CD14-positive monocyte (primary cell): ENCODE results near the gene FIZ1. TPM values are rescaled to one million over a fixed set of nuclear protein-coding genes. Genes with fewer than 3 reads are reported as not detected.
A peak's percentile ranks its signal among the peaks of the same experiment; 100 is the strongest.

Source experiments
- DNase-seq, 3 donors: peaks; one replicate each; pipeline ENCODE4 v3.0.0-alpha.2; 2011 to 2022
- H2AFZ ChIP-seq: 2 replicates; pipeline ENCODE4 v1.6.0; 2012; ENCODE audit warnings: mild to moderate bottlenecking, low read depth, low read length, inconsistent platforms; ENCODE audit not compliant: insufficient read depth, poor library complexity, severe bottlenecking
- H3K27ac ChIP-seq, 2 donors: 1 replicate in 1 of 2; 2 replicates in 1 of 2; pipeline ENCODE4 v1.5.1; 2012 to 2013; ENCODE audit warnings: low read length in 2 of 2, control low read depth in 1 of 2, inconsistent platforms in 1 of 2, low read depth in 1 of 2, mild to moderate bottlenecking in 1 of 2
- H3K27me3 ChIP-seq, 2 donors: one replicate each; pipeline versions ENCODE4 v1.6.0 to v1.6.1; 2011 to 2013; ENCODE audit warnings: low read length in 2 of 2; ENCODE audit not compliant: control insufficient read depth in 2 of 2, insufficient read depth in 2 of 2
- H3K36me3 ChIP-seq, 2 donors: replicated peaks in 1 of 2; 1 replicate in 1 of 2; 2 replicates in 1 of 2; pipeline versions ENCODE4 v1.5.1 to v1.6.1; 2012 to 2013; ENCODE audit warnings: low read length in 2 of 2, control low read depth in 1 of 2, inconsistent platforms in 1 of 2, mild to moderate bottlenecking in 1 of 2; ENCODE audit not compliant: insufficient read depth in 2 of 2, control insufficient read depth in 1 of 2
- H3K4me1 ChIP-seq, 2 donors: 1 replicate in 1 of 2; 2 replicates in 1 of 2; pipeline versions ENCODE4 v1.5.1 to v1.6.1; 2012 to 2013; ENCODE audit warnings: low read length in 2 of 2, control low read depth in 1 of 2, inconsistent platforms in 1 of 2, mild to moderate bottlenecking in 1 of 2, moderate library complexity in 1 of 2; ENCODE audit not compliant: insufficient read depth in 2 of 2, control insufficient read depth in 1 of 2
- H3K4me2 ChIP-seq: replicated peaks from 2 replicates; pipeline ENCODE3; 2012; ENCODE audit warnings: low read length, moderate library complexity, mild to moderate bottlenecking; ENCODE audit not compliant: poor library complexity, severe bottlenecking; ENCODE audit errors: extremely low read depth
- H3K4me3 ChIP-seq, 3 experiments: fragments of 200-600 bp in 1 of 3; sonication (generic) in 1 of 3; replicated peaks in 1 of 3; 1 replicate in 2 of 3; 2 replicates in 1 of 3; pipeline ENCODE4 v1.5.1; 2011 to 2013; ENCODE audit warnings: low read length in 3 of 3, mild to moderate bottlenecking in 3 of 3, control low read depth in 2 of 3, low read depth in 2 of 3, inconsistent platforms in 1 of 3, moderate library complexity in 1 of 3
- H3K79me2 ChIP-seq: 2 replicates; pipeline ENCODE4 v1.6.0; 2012; ENCODE audit warnings: mild to moderate bottlenecking, control low read depth, inconsistent platforms, low read length, moderate library complexity; ENCODE audit not compliant: insufficient read depth
- H3K9ac ChIP-seq: 2 replicates; pipeline ENCODE4 v1.6.0; 2017; ENCODE audit warnings: low read length, mild to moderate bottlenecking; ENCODE audit not compliant: insufficient read depth, poor library complexity, severe bottlenecking
- H3K9me3 ChIP-seq, 2 donors: replicated peaks in 1 of 2; 1 replicate in 1 of 2; 2 replicates in 1 of 2; pipeline versions ENCODE4 v1.5.1 to v1.6.1; 2012 to 2013; ENCODE audit warnings: low read length in 2 of 2, control low read depth in 1 of 2; ENCODE audit not compliant: control insufficient read depth in 1 of 2, insufficient read depth in 1 of 2
- H4K20me1 ChIP-seq: 2 replicates; pipeline ENCODE4 v1.6.0; 2012; ENCODE audit warnings: mild to moderate bottlenecking, low read length, control low read depth, moderate library complexity; ENCODE audit not compliant: insufficient read depth
- H3K27ac Mint-ChIP-seq, 7 donors: one replicate each; pipeline ENCODE4 v1.8.0; 2020; ENCODE audit warnings: mild to moderate bottlenecking in 7 of 7, mixed read lengths in 7 of 7, moderate library complexity in 6 of 7, inconsistent platforms in 2 of 7
- H3K27me3 Mint-ChIP-seq, 3 donors: one replicate each; pipeline ENCODE4 v1.8.0; 2021 to 2022; ENCODE audit warnings: low read depth in 3 of 3, mild to moderate bottlenecking in 3 of 3, mixed read lengths in 3 of 3, moderate library complexity in 3 of 3, inconsistent platforms in 1 of 3
- H3K36me3 Mint-ChIP-seq, 2 donors: one replicate each; pipeline ENCODE4 v1.8.0; 2020; ENCODE audit warnings: mixed read lengths in 2 of 2, inconsistent platforms in 1 of 2, mild to moderate bottlenecking in 1 of 2
- H3K4me1 Mint-ChIP-seq: one replicate; pipeline ENCODE4 v1.8.0; 2020; ENCODE audit warnings: mild to moderate bottlenecking, mixed read lengths
- H3K4me3 Mint-ChIP-seq, 2 donors: one replicate each; pipeline ENCODE4 v1.8.0; 2020; ENCODE audit warnings: mild to moderate bottlenecking in 2 of 2, mixed read lengths in 2 of 2, moderate library complexity in 1 of 2
- H3K9me3 Mint-ChIP-seq, 7 donors: one replicate each; pipeline ENCODE4 v1.8.0; 2020 to 2022; ENCODE audit warnings: mixed read lengths in 7 of 7, mild to moderate bottlenecking in 6 of 7, moderate library complexity in 6 of 7, inconsistent platforms in 2 of 7
- CTCF ChIP-seq: fragments of 200-600 bp; IDR thresholded peaks from one replicate; pipeline ENCODE4 v1.8.0; 2022; ENCODE audit warnings: antibody characterized with exemption, mild to moderate bottlenecking
- WGBS: methylation state at CpG from one replicate; pipeline ENCODE4 v1.1.5; 2013; ENCODE audit warnings: missing lambda C conversion rate; ENCODE audit not compliant: insufficient coverage; 5-methylcytosine and 5-hydroxymethylcytosine counted together
- intact Hi-C, 2 donors: fragments of 100-400 bp; cut with micrococcal nuclease; formaldehyde crosslinking; loops; one replicate each; pipeline versions ENCODE4 v1.15.0 to v1.15.1; 2023
- polyA plus RNA-seq, 3 donors: library from polyadenylated mRNA; depleted of rRNA in 1 of 3; unstranded in 2 of 3; stranded (reverse) in 1 of 3; fragments of 300-500 nt in 2 of 3; fragments of >200 nt in 1 of 3; fragmentation: Illumina TruSeq in 2 of 3; gene quantifications; 1 replicate in 2 of 3; 2 replicates in 1 of 3; pipeline ENCODE4 v1.2.3, GENCODE V29; 2012 to 2021

The FIZ1 gene
- polyA plus RNA-seq, 3 donors, result 1.2 to 2.6 (median 1.6) TPM

DNA sequence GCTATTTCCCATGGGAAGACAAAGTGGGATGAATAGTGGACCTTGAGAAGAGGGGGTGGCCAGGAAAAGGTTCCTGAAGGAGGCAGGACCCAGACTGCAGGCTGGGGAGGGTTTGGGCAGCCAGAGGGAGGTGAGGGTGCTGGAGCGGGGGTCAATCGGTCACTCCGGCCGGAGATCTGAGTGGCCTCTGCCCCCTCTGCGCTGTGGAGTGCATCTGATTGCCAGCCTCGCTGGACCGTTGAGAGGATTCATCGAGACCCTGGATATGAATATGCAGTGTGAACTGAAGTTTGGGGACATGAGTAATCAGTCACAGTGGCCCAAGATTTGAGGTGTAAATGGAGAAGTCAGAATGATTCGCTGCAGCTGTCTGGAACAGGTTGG lies 36.0 kb upstream of the FIZ1 start:
- H3K9me3 ChIP-seq, result peaks cover 0 to 3% of the 10 kb centered on the region in 2 donors
- H3K27me3 ChIP-seq, result no peaks in the 10 kb centered on the region
- peak overlapping the region; percentile 98 for H3K9ac ChIP-seq
- peak; percentile 60 to 81 (median 61) for DNase-seq
- H3K4me1 ChIP-seq, result peaks cover 36 to 54% of the 10 kb centered on the region in 2 donors
- H3K36me3 ChIP-seq, result no peaks in the 10 kb centered on the region
- peak overlapping the region; percentile 86 to 90 (median 89) for H3K4me3 ChIP-seq
- H4K20me1 ChIP-seq, result peaks cover 6% of the 10 kb centered on the region
- H3K27ac Mint-ChIP-seq, result peak overlapping the region; percentile 99 to 100 (median 100)
- H3K9me3 Mint-ChIP-seq, result peaks cover 0 to 5% (median 0%) of the 10 kb centered on the region in 7 donors
- peak overlapping the region; percentile 100 for H3K4me3 Mint-ChIP-seq
- H3K79me2 ChIP-seq, result peaks cover 34% of the 10 kb centered on the region
- H3K27me3 Mint-ChIP-seq, result peaks cover 0 to 8% (median 3%) of the 10 kb centered on the region in 3 donors
- H2AFZ ChIP-seq, result peak overlapping the region; percentile 67
- peak overlapping the region; percentile 85 for H3K4me2 ChIP-seq
- H3K4me1 Mint-ChIP-seq, result peaks cover 67% of the 10 kb centered on the region
- intact Hi-C loops, result loop anchor here in 1 of 2 donors (2.0 to 10.0 kb wide), 2 partner anchors 39 to 179 kb away; partner anchors contain the start of gene EPN1
- 17% methylated on average over 8 of the region's 9 CpGs for WGBS
- TF ChIP-seq CTCF, result no peak
- H3K27ac ChIP-seq, result peak overlapping the region; percentile 89 to 100
- peaks cover 12 to 15% of the 10 kb centered on the region in 2 donors for H3K36me3 Mint-ChIP-seq

GRCh38 chr19:55633861-55634260 lies 34.5 kb upstream of the FIZ1 start:
- Histone ChIP-seq H3K27ac (peak overlapping the region; percentile 89 to 100), H3K9me3 (no peaks in the 10 kb centered on the region), H4K20me1 (no peaks in the 10 kb centered on the region), H2AFZ (peak overlapping the region; percentile 67), H3K9ac (no peak overlapping the region), H3K79me2 (peaks cover 34% of the 10 kb centered on the region), H3K36me3 (no peaks in the 10 kb centered on the region), H3K4me3 (peak overlapping the region in 1 of 3 experiments; percentile 86), H3K4me2 (peak overlapping the region; percentile 85), H3K27me3 (no peaks in the 10 kb centered on the region), H3K4me1 (peaks cover 28 to 41% of the 10 kb centered on the region in 2 donors)
- Mint-ChIP-seq H3K27ac (peak overlapping the region in 6 of 7 donors; percentile 40 to 100 (median 100)), H3K4me1 (peaks cover 57% of the 10 kb centered on the region), H3K27me3 (peaks cover 0 to 6% (median 3%) of the 10 kb centered on the region in 3 donors), H3K4me3 (peak overlapping the region in 1 of 2 donors; percentile 100), H3K36me3 (peaks cover 10 to 15% of the 10 kb centered on the region in 2 donors), H3K9me3 (no peaks in the 10 kb centered on the region)
- WGBS, result 40% methylated on average over 8 of the region's 8 CpGs
- intact Hi-C loops, result loop anchor here (2.0 to 10.0 kb wide), 4 partner anchors 41 to 181 kb away; partner anchors contain the start of genes EPN1 (in 1 of the 2) and ZNF579 (in 1 of the 2)
- peak in 1 of 3 donors; percentile 31 for DNase-seq
- no peak for TF ChIP-seq CTCF
